Astrocyte (in vitro differentiated cells and primary cell): ENCODE data around the gene SLC17A3. TPM values are rescaled to one million over a fixed set of nuclear protein-coding genes. Genes with fewer than 3 reads are reported as not detected.

ENCODE experiments used
- DNase-seq: peaks from one replicate; pipeline ENCODE4 v3.0.0-alpha.2; 2010; ENCODE audit warnings: low read depth
- FAIRE-seq: peaks from 2 replicates; lab custom pipeline; 2011; peaks lifted over from hg19 to GRCh38; lab: Jason Lieb, UNC
- H2AFZ ChIP-seq: 2 replicates; pipeline ENCODE4 v1.6.0; 2012; ENCODE audit warnings: low read depth, low read length, inconsistent platforms
- H3K27ac ChIP-seq: 2 replicates; pipeline ENCODE4 v1.5.1; 2011; ENCODE audit warnings: low read depth, low read length, inconsistent platforms
- H3K27me3 ChIP-seq: 2 replicates; pipeline ENCODE4 v1.6.0; 2011; ENCODE audit warnings: low read length, inconsistent platforms; ENCODE audit not compliant: insufficient read depth
- H3K36me3 ChIP-seq: 2 replicates; pipeline ENCODE4 v1.5.1; 2011; ENCODE audit warnings: low read length, inconsistent platforms; ENCODE audit not compliant: insufficient read depth
- H3K4me1 ChIP-seq: 2 replicates; pipeline ENCODE4 v1.5.1; 2011; ENCODE audit warnings: low read length, inconsistent platforms; ENCODE audit not compliant: insufficient read depth
- H3K4me2 ChIP-seq: 2 replicates; pipeline ENCODE4 v1.6.0; 2012; ENCODE audit warnings: low read length, inconsistent platforms
- H3K4me3 ChIP-seq: 2 replicates; pipeline ENCODE4 v1.5.1; 2011; ENCODE audit warnings: low read depth, mild to moderate bottlenecking, low read length, inconsistent platforms; ENCODE audit not compliant: insufficient read depth
- H3K79me2 ChIP-seq: 2 replicates; pipeline ENCODE4 v1.6.0; 2012; ENCODE audit warnings: mild to moderate bottlenecking, low read length, inconsistent platforms; ENCODE audit not compliant: insufficient read depth
- H3K9ac ChIP-seq: 2 replicates; pipeline ENCODE4 v1.6.0; 2012; ENCODE audit warnings: mild to moderate bottlenecking, low read length, inconsistent platforms
- H3K9me3 ChIP-seq: 2 replicates; pipeline ENCODE4 v1.5.1; 2012; ENCODE audit warnings: low read depth, mild to moderate bottlenecking, low read length, inconsistent platforms; ENCODE audit not compliant: insufficient read depth
- H4K20me1 ChIP-seq: 2 replicates; pipeline ENCODE4 v1.6.0; 2012; ENCODE audit warnings: low read length, inconsistent platforms; ENCODE audit not compliant: insufficient read depth
- H3K27ac Mint-ChIP-seq: one replicate; pipeline ENCODE4 v1.8.0; 2021; ENCODE audit warnings: mild to moderate bottlenecking, mixed read lengths; ENCODE audit not compliant: unreplicated experiment
- H3K27me3 Mint-ChIP-seq: one replicate; pipeline ENCODE4 v1.8.0; 2021; ENCODE audit warnings: low read depth, mixed read lengths; ENCODE audit not compliant: unreplicated experiment
- H3K36me3 Mint-ChIP-seq: one replicate; pipeline ENCODE4 v1.8.0; 2021; ENCODE audit warnings: low read depth, mixed read lengths; ENCODE audit not compliant: unreplicated experiment
- H3K4me1 Mint-ChIP-seq: one replicate; pipeline ENCODE4 v1.8.0; 2021; ENCODE audit warnings: low read depth, mixed read lengths; ENCODE audit not compliant: unreplicated experiment
- H3K4me3 Mint-ChIP-seq: one replicate; pipeline ENCODE4 v1.8.0; 2021; ENCODE audit warnings: mild to moderate bottlenecking, moderate library complexity, mixed read lengths; ENCODE audit not compliant: unreplicated experiment
- H3K9me3 Mint-ChIP-seq: one replicate; pipeline ENCODE4 v1.8.0; 2021; ENCODE audit warnings: mild to moderate bottlenecking, mixed read lengths; ENCODE audit not compliant: unreplicated experiment
- EZH2 ChIP-seq: IDR thresholded peaks from 2 replicates; pipeline ENCODE4 v1.6.1; 2012; ENCODE audit warnings: mild to moderate bottlenecking, low read length, inconsistent platforms; ENCODE audit not compliant: insufficient read depth
- total RNA-seq: library from RNA; stranded (reverse); gene quantifications from 2 replicates; pipeline ENCODE4 v1.2.1, GENCODE V29; 2021
- TF ChIP-seq, protein P1 (sequence below): IDR thresholded peaks from 2 replicates; pipeline ENCODE4 v1.5.1; 2011; ENCODE audit warnings: low read depth, mild to moderate bottlenecking, inconsistent platforms, low read length, moderate library complexity; ENCODE audit not compliant: insufficient read depth

The SLC17A3 gene
- total RNA-seq, 1 donor from 2014 or later: not detected

DNA sequence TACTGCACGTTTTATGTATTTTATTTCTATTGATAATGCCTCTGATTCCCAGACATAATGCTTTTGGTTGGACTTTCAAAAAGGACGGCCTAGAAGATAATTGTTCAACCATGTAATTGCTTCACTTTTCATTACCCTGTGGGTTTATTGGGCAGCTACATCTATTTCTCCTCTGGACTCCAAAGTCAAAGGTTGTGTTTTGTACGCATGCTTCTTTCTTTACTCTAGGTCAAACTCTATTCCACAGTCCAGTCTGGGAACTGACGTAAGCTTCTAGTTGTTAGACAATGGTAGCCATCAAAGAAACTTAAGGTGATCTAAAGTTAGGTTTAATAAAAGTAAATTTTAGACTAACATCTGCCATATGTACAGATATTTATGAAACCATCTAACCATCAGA is 6.6 kb upstream of the SLC17A3 start:
- no peak overlapping the region for H3K4me3 Mint-ChIP-seq
- Histone ChIP-seq H4K20me1 (no peaks in the 10 kb centered on the region), H3K4me2 (no peak overlapping the region), H3K27me3 (no peaks in the 10 kb centered on the region), H2AFZ (no peak overlapping the region), H3K27ac (no peak overlapping the region), H3K9me3 (peaks cover 4% of the 10 kb centered on the region), H3K79me2 (no peaks in the 10 kb centered on the region), H3K9ac (no peak overlapping the region), H3K36me3 (no peaks in the 10 kb centered on the region), H3K4me1 (no peaks in the 10 kb centered on the region), H3K4me3 (no peak overlapping the region)
- H3K4me1 Mint-ChIP-seq: peaks cover 6% of the 10 kb centered on the region
- TF ChIP-seq, protein P1, sequence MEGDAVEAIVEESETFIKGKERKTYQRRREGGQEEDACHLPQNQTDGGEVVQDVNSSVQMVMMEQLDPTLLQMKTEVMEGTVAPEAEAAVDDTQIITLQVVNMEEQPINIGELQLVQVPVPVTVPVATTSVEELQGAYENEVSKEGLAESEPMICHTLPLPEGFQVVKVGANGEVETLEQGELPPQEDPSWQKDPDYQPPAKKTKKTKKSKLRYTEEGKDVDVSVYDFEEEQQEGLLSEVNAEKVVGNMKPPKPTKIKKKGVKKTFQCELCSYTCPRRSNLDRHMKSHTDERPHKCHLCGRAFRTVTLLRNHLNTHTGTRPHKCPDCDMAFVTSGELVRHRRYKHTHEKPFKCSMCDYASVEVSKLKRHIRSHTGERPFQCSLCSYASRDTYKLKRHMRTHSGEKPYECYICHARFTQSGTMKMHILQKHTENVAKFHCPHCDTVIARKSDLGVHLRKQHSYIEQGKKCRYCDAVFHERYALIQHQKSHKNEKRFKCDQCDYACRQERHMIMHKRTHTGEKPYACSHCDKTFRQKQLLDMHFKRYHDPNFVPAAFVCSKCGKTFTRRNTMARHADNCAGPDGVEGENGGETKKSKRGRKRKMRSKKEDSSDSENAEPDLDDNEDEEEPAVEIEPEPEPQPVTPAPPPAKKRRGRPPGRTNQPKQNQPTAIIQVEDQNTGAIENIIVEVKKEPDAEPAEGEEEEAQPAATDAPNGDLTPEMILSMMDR: no peak
- peaks cover 10% of the 10 kb centered on the region for H3K27me3 Mint-ChIP-seq
- no peak for DNase-seq
- FAIRE-seq: no peak
- no peak overlapping the region for H3K27ac Mint-ChIP-seq
- no peaks in the 10 kb centered on the region for H3K9me3 Mint-ChIP-seq
- H3K36me3 Mint-ChIP-seq: no peaks in the 10 kb centered on the region

DNA sequence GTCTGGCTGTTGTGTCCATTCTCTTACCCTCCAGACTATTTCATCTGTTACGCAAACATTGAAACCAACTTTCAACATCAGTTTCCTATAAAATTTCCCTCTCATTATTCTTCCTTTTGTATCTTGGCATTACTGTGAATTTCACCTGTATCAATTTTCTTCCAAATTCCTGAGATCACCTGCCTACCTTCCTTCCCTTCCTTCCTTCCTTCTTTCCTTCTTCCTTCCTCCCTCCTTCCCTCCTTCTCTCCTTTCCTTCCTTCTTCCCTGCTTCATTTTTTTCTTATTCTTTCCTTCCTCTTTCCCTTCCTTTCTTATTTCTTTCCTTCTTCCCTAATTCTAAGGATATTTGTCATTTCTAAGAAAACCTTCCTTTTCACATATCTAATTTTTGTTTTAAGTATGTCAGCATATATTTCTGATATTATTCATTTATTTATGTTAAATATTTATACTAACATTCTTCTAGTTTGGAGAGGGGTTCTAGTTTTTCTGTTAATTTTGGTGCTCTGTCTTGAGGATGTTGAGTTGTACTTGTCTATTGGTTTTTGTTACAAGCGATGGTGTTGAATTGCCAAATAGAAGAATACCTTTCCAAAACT is 4.8 kb upstream of the SLC17A3 start:
- no peaks in the 10 kb centered on the region for H4K20me1 ChIP-seq
- no peak overlapping the region for H3K9ac ChIP-seq
- peaks cover 7% of the 10 kb centered on the region for H3K4me1 Mint-ChIP-seq
- TF ChIP-seq EZH2: no peak
- TF ChIP-seq, protein P1: no peak
- no peak for FAIRE-seq
- no peaks in the 10 kb centered on the region for H3K27me3 ChIP-seq
- no peak overlapping the region for H3K4me3 Mint-ChIP-seq
- no peaks in the 10 kb centered on the region for H3K36me3 Mint-ChIP-seq
- no peaks in the 10 kb centered on the region for H3K9me3 Mint-ChIP-seq
- H2AFZ ChIP-seq: no peak overlapping the region
- no peaks in the 10 kb centered on the region for H3K36me3 ChIP-seq
- peaks cover 10% of the 10 kb centered on the region for H3K27me3 Mint-ChIP-seq
- no peak overlapping the region for H3K4me2 ChIP-seq
- H3K27ac ChIP-seq: no peak overlapping the region
- no peaks in the 10 kb centered on the region for H3K4me1 ChIP-seq
- H3K79me2 ChIP-seq: no peaks in the 10 kb centered on the region
- peaks cover 4% of the 10 kb centered on the region for H3K9me3 ChIP-seq
- DNase-seq: no peak
- H3K4me3 ChIP-seq: no peak overlapping the region
- no peak overlapping the region for H3K27ac Mint-ChIP-seq

DNA sequence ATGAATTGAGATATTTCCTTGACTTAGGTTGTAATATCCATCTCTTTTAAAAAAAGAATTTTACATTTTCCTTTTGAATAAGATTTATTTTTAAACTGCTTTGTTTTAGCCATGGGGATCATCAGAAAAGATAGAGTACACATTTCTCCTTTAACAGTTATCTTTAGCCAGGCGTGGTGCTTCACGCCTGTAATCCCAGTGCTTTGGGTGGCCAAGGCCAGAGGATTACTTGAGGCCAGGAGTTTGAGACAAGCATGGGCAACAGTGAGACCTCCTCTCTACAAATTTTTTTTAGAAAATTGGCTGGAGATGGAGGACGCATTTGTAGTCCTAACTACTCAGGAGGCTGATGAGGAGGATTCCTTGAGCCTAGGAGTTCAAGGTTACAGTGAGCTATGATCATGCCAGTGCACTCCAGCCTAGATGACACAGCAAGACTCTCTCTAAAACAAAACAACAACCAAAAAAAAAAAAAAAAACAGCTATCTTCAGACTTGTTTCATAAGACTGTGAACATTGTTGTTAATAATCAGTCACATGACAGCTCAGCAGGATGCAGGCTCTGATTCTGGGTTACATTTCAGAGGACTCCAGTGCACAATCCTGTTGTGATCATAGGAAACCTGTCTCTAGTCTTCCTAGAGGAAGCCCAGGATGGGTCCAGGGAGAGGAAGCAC is 2.0 kb upstream of the SLC17A3 start:
- DNase-seq: no peak
- H3K4me3 ChIP-seq: no peak overlapping the region
- no peak overlapping the region for H2AFZ ChIP-seq

More for the DNA sequence above, 2.0 kb upstream of the SLC17A3 start:
- no peak for FAIRE-seq
- no peaks in the 10 kb centered on the region for H3K36me3 ChIP-seq
- Mint-ChIP-seq H3K9me3 (no peaks in the 10 kb centered on the region), H3K4me1 (peaks cover 1% of the 10 kb centered on the region), H3K27ac (no peak overlapping the region), H3K27me3 (peaks cover 10% of the 10 kb centered on the region), H3K4me3 (no peak overlapping the region), H3K36me3 (no peaks in the 10 kb centered on the region)
- no peaks in the 10 kb centered on the region for H4K20me1 ChIP-seq
- no peaks in the 10 kb centered on the region for H3K4me1 ChIP-seq
- H3K79me2 ChIP-seq: no peaks in the 10 kb centered on the region
- H3K4me2 ChIP-seq: no peak overlapping the region
- no peak for TF ChIP-seq EZH2
- TF ChIP-seq, protein P1: no peak
- H3K9ac ChIP-seq: no peak overlapping the region
- H3K27ac ChIP-seq: no peak overlapping the region
- no peaks in the 10 kb centered on the region for H3K27me3 ChIP-seq
- H3K9me3 ChIP-seq: no peaks in the 10 kb centered on the region
